ENCODE results near the gene RAB7A. TPM values are rescaled to one million over a fixed set of nuclear protein-coding genes. Genes with fewer than 3 reads are reported as not detected.

RAB7A gene
- total and polyA plus RNA-seq, 2 donors = 38.0 to 179 TPM

DNA sequence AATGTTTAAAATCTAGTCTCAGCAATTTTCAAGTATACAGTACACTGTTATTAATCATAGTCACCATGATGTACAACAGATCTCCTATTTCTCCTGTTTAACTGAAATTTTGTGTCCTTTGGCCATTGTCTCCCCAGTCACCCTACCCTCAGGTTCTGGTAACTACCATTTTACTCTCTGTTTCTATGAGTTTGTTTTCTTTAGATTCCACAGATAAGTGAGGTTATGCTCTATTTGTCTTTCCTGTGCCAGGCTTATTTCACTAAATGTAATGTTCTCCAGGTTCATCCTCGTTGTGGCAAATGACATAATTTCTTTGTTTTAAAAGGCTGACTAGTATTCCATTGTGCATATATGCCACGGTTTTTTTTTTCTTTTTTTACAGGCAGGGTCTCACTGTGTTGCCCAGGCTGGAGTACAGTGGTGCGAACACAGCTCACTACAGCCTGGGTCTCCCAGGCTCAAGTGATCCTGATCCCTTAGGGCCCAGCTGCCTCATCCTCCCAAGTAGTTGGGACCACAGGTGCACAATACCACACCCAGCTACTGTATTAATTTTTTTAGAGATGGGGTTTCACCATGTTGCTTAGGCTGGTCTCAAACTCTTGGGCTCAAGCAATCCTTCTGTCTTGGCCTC, 50.0 kb downstream of the RAB7A start:
- 75% methylated on average over 3 of the region's 3 CpGs for WGBS
- Histone ChIP-seq H3K4me3 (ENCODE audit: low read depth, low read length) (no peak overlapping the region), H3K27ac (ENCODE audit: low read depth) (no peak overlapping the region), H3K36me3 (ENCODE audit: insufficient read depth) (no peaks in the 10 kb centered on the region), H3K4me1 (ENCODE audit: insufficient read depth) (peaks cover 2% of the 10 kb centered on the region)
- DNase-seq (ENCODE audit: extremely low spot score) = no peak

DNA sequence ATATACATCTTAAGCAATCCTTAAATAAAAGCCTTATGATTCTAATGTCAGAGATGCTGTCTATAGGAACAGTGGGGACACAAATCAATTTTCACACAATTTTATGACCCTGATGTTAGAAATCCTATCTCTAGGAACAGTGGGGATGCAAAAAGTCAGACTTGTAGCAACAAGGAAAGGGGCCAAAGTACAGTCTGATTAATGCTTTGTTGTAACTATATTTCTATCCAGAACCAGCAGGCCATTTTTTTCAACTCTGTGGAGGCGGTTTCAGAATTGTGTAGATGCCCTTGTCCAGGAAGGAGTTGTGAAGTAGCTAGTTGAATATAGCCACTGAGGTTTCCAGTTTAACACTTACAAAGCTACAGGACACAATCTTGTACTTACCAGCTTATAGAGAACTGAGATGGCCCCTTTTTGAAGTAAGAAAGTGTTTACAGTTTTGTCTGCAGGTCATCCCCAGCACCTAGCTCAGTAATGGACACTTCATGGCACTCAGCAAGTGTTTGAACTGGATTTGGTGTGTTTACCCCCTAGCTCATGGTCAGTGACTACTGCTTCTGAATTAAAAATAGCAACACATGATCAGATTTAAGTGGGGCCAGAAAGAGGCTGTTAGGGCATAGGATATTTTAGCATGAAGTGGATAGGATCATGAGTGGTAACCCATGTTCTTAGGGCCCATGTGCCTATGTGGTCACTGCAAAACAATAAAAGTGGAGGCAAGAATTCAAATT, 54.3 kb downstream of the RAB7A start:
- Histone ChIP-seq H3K4me1 (ENCODE audit: insufficient read depth) (peaks cover 3% of the 10 kb centered on the region), H3K4me3 (ENCODE audit: low read depth, low read length) (no peak overlapping the region), H3K27ac (ENCODE audit: low read depth) (no peak overlapping the region), H3K36me3 (ENCODE audit: insufficient read depth) (no peaks in the 10 kb centered on the region)
- WGBS = 85% methylated on average over 1 of the region's 1 CpG
- DNase-seq (ENCODE audit: extremely low spot score) = no peak

DNA sequence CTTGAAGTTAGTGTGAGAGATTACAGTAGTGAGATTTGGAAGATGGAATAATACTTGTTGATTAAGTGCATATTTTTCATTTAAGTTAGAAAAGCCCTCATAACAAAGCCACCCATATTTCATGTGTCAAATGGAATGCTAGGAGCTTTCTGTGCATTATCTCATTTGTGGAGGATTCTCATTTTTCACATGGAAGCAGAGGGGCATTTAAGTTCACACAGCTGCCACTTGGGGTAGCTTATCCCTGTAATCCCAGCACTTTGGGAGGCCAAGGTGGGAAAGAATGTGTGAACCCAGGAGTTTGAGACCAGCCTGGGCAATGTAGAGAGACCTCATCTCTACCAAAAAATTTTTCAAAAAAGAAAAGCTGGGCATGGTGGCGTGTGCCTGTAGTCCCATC, 55.2 kb downstream of the RAB7A start:
- 95% methylated on average over 1 of the region's 1 CpG for whole genome bisulfite sequencing
- Histone ChIP-seq H3K4me1 (ENCODE audit: insufficient read depth) (peaks cover 3% of the 10 kb centered on the region), H3K27ac (ENCODE audit: low read depth) (no peak overlapping the region), H3K4me3 (ENCODE audit: low read depth, low read length) (no peak overlapping the region), H3K36me3 (ENCODE audit: insufficient read depth) (no peaks in the 10 kb centered on the region)
- no peak for DNase-seq (ENCODE audit: extremely low spot score)

DNA sequence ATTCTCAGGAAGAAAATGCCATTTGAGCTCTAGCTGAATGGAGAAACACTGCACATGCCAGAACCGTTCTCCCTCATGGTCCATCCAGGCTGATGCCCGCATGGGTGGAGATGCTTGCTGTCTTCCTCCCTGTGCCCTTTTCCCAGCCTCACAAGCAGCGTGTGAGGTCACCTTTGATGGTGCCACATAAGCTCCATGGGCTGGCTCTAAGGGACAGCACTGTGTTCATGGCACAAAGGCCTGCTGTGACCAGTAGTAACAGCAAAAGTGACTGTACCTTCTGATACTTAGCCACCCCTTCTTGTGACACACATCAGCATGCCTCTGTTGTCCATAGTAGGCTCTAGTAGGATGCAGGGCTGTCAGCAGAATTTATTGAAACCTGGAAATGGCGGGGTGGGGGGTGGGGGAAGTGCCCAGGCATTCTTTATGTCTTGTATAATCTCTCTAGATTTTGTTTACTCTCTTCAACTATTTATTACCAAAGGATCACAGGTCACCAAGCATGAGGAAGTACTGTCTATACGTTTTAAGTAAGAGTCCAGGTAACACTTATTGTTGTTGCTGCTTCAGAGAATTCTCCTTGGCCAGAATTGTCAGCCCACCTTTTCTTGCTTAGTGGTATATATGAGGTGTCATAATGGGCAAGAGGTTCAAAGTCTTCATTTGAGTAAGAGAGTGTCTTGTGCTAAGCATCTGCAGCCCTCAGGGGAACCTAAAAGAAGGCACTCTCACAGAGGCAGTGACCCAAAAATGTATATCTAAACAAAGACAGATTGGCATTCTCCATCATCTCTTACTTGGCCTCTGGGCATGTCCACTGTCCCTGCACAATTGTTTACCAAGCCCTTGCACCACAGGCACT, 56.5 kb downstream of the RAB7A start:
- 83% methylated on average over 5 of the region's 5 CpGs for WGBS

DNA sequence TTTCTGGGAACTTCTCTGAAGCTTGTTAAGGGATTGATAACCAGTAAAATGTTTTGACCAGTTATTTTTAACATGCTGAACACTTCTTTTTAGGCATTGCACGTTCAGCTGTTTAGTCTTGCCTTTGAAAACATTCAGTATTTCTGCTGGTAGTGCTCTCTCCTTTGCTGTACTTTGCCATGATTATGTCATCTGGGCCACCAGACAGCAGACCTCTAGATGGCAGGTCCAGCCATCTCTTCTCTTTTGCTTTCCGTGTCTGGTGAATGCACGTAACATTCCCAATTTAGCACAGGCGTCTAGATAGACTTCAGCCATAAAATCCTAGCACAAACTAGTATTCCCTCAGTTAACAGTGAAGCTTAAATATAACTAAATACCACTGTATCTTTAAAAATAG, 57.8 kb downstream of the RAB7A start:
- Histone ChIP-seq H3K36me3 (ENCODE audit: insufficient read depth) (no peaks in the 10 kb centered on the region), H3K4me1 (ENCODE audit: insufficient read depth) (peaks cover 1% of the 10 kb centered on the region), H3K4me3 (ENCODE audit: low read depth, low read length) (no peak overlapping the region), H3K27ac (ENCODE audit: low read depth) (no peak overlapping the region)
- DNase-seq (ENCODE audit: extremely low spot score) = no peak
- WGBS = 58% methylated on average over 4 of the region's 4 CpGs

More for the DNA sequence above, 56.5 kb downstream of the RAB7A start:
- Histone ChIP-seq H3K4me1 (ENCODE audit: insufficient read depth) (peaks cover 3% of the 10 kb centered on the region), H3K36me3 (ENCODE audit: insufficient read depth) (no peaks in the 10 kb centered on the region), H3K4me3 (ENCODE audit: low read depth, low read length) (no peak overlapping the region), H3K27ac (ENCODE audit: low read depth) (no peak overlapping the region)
- no peak for DNase-seq (ENCODE audit: extremely low spot score)

- H3K27ac ChIP-seq (ENCODE audit: low read depth) = no peak overlapping the region
- 72% methylated on average over 7 of the region's 7 CpGs for whole genome bisulfite sequencing
Observed at GRCh38 chr3:128784232-128784631, 58.2 kb downstream of the RAB7A start.

DNA sequence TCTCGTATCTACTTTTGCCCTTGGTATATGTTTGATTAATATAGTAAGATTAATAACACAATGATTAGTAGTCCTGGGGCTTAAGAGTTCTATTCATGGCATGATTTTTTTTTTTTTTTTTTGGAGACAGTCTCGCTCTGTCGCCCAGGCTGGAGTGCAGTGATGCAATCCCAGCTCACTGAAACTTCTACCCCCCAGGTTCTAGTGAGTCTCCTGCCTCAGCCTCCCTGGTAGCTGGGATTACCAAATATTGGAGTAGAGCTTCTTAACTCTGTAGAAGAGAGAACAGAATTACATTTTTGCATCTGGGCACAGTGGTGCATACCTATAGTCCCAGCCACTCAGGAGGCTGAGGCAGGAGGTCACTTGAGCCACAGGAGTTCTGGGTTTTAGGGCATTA, 58.9 kb downstream of the RAB7A start:
- Histone ChIP-seq H3K4me3 (ENCODE audit: low read depth, low read length) (no peak overlapping the region), H3K36me3 (ENCODE audit: insufficient read depth) (no peaks in the 10 kb centered on the region), H3K4me1 (ENCODE audit: insufficient read depth) (peaks cover 1% of the 10 kb centered on the region), H3K27ac (ENCODE audit: low read depth) (no peak overlapping the region)
- WGBS = 87% methylated on average over 3 of the region's 3 CpGs
- DNase-seq (ENCODE audit: extremely low spot score) = no peak

More at GRCh38 chr3:128784232-128784631, 58.2 kb downstream of the RAB7A start:
- no peak overlapping the region for H3K4me3 ChIP-seq (ENCODE audit: low read depth, low read length)
- no peak for DNase-seq (ENCODE audit: extremely low spot score)
- H3K36me3 ChIP-seq (ENCODE audit: insufficient read depth) = no peaks in the 10 kb centered on the region
- H3K4me1 ChIP-seq (ENCODE audit: insufficient read depth) = peaks cover 1% of the 10 kb centered on the region

DNA sequence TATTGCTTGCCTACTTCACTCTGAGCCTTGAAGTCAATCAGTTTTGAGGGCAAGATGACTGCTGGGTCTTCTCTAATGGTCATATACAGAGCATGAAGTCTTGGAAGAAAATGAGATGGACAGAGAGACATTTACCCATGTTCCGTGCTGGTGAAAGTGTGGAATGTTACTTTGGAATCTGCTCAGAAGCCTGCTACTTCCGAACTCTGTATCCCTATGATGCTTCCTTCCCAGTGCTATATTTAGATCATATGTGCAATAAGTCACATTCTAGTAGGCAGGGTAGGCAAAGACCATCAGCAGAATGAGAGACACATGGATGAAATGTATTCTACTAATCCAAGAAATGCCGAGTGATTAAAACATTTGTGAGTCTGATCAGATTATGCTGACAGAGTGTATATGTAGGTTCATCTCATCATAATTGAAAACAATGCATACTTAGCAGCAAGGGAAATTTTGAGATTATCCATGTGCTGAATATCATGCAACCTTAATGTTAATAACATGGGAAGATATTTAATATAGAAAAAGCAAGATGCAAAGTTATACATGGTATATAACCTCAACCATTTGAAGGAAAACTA, 60.5 kb downstream of the RAB7A start:
- no peak for DNase-seq (ENCODE audit: extremely low spot score)
- Histone ChIP-seq H3K4me3 (ENCODE audit: low read depth, low read length) (no peak overlapping the region), H3K4me1 (ENCODE audit: insufficient read depth) (peaks cover 1% of the 10 kb centered on the region), H3K27ac (ENCODE audit: low read depth) (no peak overlapping the region), H3K36me3 (ENCODE audit: insufficient read depth) (no peaks in the 10 kb centered on the region)
- WGBS = 25% methylated on average over 3 of the region's 3 CpGs

GRCh38 chr3:128787256-128788253, 61.6 kb downstream of the RAB7A start:
- H3K4me3 ChIP-seq (ENCODE audit: low read depth, low read length) = no peak overlapping the region
- no peaks in the 10 kb centered on the region for H3K36me3 ChIP-seq (ENCODE audit: insufficient read depth)
- DNase-seq (ENCODE audit: extremely low spot score) = no peak
- no peak overlapping the region for H3K27ac ChIP-seq (ENCODE audit: low read depth)
- WGBS = 76% methylated on average over 12 of the region's 12 CpGs
- peaks cover 1% of the 10 kb centered on the region for H3K4me1 ChIP-seq (ENCODE audit: insufficient read depth)

DNA sequence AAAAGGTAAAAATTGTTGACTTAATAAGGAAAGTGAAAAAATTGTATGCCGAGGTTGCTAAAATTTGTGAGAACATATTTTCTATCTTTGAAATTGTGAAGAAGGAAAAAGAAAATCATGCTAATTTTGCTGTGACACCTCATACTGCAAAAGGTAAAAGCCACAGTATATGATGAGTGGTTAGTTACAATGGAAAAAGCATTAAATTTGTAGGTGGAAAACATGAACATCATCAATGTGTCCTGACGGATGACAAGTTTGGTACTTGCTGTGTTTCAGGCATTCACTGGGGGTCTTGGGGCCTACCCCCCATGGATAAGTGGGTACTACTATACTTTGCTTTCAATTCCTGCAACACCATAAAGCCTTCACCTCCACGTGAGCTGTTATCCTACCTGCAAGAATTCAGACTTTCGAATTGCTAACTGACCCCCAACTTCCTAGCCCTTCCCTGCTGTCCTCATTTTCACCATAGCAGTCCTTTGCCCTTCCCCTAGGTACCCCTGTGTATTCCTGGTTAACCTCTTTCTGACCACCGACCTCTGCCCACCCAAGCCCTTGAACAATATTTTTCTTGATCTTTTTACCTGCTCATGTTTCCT, 62.4 kb downstream of the RAB7A start:
- no peaks in the 10 kb centered on the region for H3K36me3 ChIP-seq (ENCODE audit: insufficient read depth)
- peaks cover 1% of the 10 kb centered on the region for H3K4me1 ChIP-seq (ENCODE audit: insufficient read depth)

DNA sequence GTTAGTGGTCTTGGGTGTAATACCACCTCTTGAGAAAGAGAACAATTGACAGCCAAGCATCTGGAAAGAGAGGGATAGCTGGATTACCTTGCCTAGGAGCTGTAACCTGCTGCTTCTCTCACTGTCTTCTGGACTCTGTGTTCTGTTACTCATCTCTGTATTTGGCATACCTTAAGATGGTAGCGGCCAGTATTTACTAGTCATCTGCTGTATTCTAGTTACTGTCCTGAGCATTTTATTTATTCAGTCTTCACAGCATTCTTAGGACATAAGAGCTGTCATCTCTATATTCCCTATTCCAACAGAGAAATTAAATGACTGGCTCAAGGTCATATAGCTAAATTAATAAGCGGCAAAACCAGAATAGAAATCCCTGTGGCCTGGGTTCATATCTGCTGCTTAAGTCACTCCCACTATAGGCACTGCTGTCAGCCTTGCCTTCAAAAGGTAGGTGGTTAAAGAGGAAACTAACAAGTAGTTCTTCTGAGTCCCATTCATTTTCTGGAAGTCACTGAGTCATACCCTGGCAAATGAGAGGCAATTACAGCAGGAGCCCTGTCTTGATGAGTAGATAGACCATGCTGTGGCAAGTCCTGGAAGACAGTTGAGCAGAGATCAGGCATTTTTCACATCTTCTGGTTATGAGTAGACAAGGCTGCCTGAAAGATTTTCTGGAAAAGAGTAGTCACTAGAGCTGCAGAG, 68.2 kb downstream of the RAB7A start:
- DNase-seq (ENCODE audit: extremely low spot score) = no peak
- no peak overlapping the region for H3K27ac ChIP-seq (ENCODE audit: low read depth)
- 82% methylated on average over 2 of the region's 2 CpGs for WGBS
- no peak overlapping the region for H3K4me3 ChIP-seq (ENCODE audit: low read depth, low read length)
- H3K36me3 ChIP-seq (ENCODE audit: insufficient read depth) = peaks cover under 1% of the 10 kb centered on the region
- no peaks in the 10 kb centered on the region for H3K4me1 ChIP-seq (ENCODE audit: insufficient read depth)

More for the DNA sequence above, 62.4 kb downstream of the RAB7A start:
- WGBS = 90% methylated on average over 5 of the region's 5 CpGs
- Histone ChIP-seq H3K4me3 (ENCODE audit: low read depth, low read length) (no peak overlapping the region), H3K27ac (ENCODE audit: low read depth) (no peak overlapping the region)
- DNase-seq (ENCODE audit: extremely low spot score) = no peak
